Thyroid gland (tissue), 4 donors: ENCODE data around the gene NDUFAF8. TPM values are rescaled to one million over a fixed set of nuclear protein-coding genes. Genes with fewer than 3 reads are reported as not detected.

ENCODE experiments used
- DNase-seq, 2 donors: peaks; one replicate each; pipeline ENCODE4 v3.0.0-alpha.2; 2019
- H3K27ac ChIP-seq, 3 donors: fragments of 200-600 bp; sonication (generic); 1 replicate in 2 of 3; 2 replicates in 1 of 3; pipeline ENCODE4 v1.5.1; 2016 to 2019; ENCODE audit warnings: mild to moderate bottlenecking in 1 of 3, moderate library complexity in 1 of 3
- H3K27me3 ChIP-seq: fragments of 200-600 bp; sonication (generic); one replicate; pipeline ENCODE4 v1.5.1; 2019
- H3K36me3 ChIP-seq, 2 donors: fragments of 200-600 bp; sonication (generic); one replicate each; pipeline ENCODE4 v1.5.1; 2016 to 2019
- H3K4me1 ChIP-seq, 2 donors: fragments of 200-600 bp; sonication (generic); one replicate each; pipeline ENCODE4 v1.5.1; 2017 to 2019
- H3K4me3 ChIP-seq, 3 donors: fragments of 200-600 bp; sonication (generic); replicated peaks in 1 of 3; 1 replicate in 2 of 3; 2 replicates in 1 of 3; pipeline ENCODE4 v1.5.1; 2016; ENCODE audit warnings: mild to moderate bottlenecking in 1 of 3
- H3K9me3 ChIP-seq: fragments of 200-600 bp; sonication (generic); one replicate; pipeline ENCODE4 v1.5.1; 2017
- CTCF ChIP-seq, 6 experiments: fragments of 200-600 bp in 3 of 6; fragments of 450-650 bp in 3 of 6; sonication (generic) in 3 of 6; IDR thresholded peaks; one replicate each; pipeline ENCODE4 v1.5.1; 2016 to 2019; ENCODE audit warnings: antibody characterized with exemption in 6 of 6, mild to moderate bottlenecking in 2 of 6, inconsistent platforms in 1 of 6, moderate library complexity in 1 of 6
- POLR2A ChIP-seq, 2 donors: fragments of 450-650 bp; IDR thresholded peaks; one replicate each; pipeline ENCODE4 v1.6.1; 2017; ENCODE audit warnings: antibody characterized with exemption in 2 of 2, mild to moderate bottlenecking in 2 of 2, moderate library complexity in 1 of 2
- WGBS, 2 donors: methylation state at CpG; one replicate each; pipeline ENCODE4 v1.1.5; 2017; 5-methylcytosine and 5-hydroxymethylcytosine counted together
- intact Hi-C: fragments of 100-400 bp; cut with DNase I; formaldehyde crosslinking; loops from one replicate; pipeline ENCODE4 v1.15.1; 2023
- total RNA-seq, 4 donors: library from RNA; depleted of rRNA; stranded (reverse); fragments of >200 nt; gene quantifications; one replicate each; pipeline ENCODE4 v1.2.3, GENCODE V29; 2016

NDUFAF8 gene
- total RNA-seq, 4 donors from 2014 or later: 17.0 to 107 (median 53.7) TPM

- DNase-seq: no peak
- H3K4me3 ChIP-seq: no peak overlapping the region
- WGBS, 2 donors: 89 to 93% methylated on average over 15 to 17 of the region's 28 CpGs
- H3K27me3 ChIP-seq: no peaks in the 10 kb centered on the region
- H3K36me3 ChIP-seq: peaks cover 15 to 20% of the 10 kb centered on the region in 2 donors
- intact Hi-C loops: no loop called here
- H3K27ac ChIP-seq: no peak overlapping the region
- TF ChIP-seq CTCF (IDR thresholded peaks at IDR 0.05): no peak
- no peaks in the 10 kb centered on the region for H3K4me1 ChIP-seq
- no peaks in the 10 kb centered on the region for H3K9me3 ChIP-seq
Observed at GRCh38 chr17:81246679-81247338, 7.7 kb downstream of the NDUFAF8 start.

DNA sequence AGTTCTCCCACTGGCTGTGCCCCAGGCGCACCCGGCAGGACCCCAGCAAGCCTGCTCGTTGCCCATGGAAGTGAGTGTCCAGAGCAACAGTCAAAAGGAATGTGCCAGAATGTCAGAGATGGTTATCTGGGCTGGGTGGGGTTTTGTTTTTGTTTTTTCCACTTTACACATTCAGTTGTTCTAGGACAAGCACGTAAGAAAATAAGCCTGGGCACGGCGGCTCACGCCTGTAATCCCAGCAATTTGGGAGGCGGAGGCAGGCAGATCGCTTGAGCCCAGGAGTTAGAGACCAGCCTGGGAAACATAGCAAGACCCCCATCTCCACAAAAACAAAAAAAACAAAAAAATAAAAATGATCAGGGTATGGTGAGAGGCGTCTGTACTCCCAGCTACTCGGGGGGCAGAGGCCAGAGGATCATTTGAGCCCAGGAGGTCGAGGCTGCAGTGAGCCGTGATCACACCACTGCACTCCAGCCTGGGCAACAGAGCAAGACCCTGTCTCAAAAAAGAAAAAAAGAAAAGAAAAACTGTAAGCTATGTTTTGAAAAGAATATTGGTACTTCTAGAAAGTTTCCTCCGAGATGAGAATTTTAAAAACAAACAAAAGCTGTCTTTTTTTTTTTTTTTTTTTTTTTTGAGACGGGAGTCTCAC is 8.3 kb downstream of the NDUFAF8 start:
- no peak for DNase-seq
- H3K4me3 ChIP-seq: no peak overlapping the region
- no peaks in the 10 kb centered on the region for H3K4me1 ChIP-seq
- intact Hi-C loops: no loop called here
- 87 to 88% methylated on average over 15 of the region's 15 CpGs for WGBS, 2 donors
- TF ChIP-seq POLR2A (IDR thresholded peaks at IDR 0.05): no peak
- no peak for TF ChIP-seq CTCF (IDR thresholded peaks at IDR 0.05)
- no peaks in the 10 kb centered on the region for H3K27me3 ChIP-seq
- H3K36me3 ChIP-seq: peaks cover 21 to 27% of the 10 kb centered on the region in 2 donors
- H3K9me3 ChIP-seq: no peaks in the 10 kb centered on the region
- no peak overlapping the region for H3K27ac ChIP-seq

DNA sequence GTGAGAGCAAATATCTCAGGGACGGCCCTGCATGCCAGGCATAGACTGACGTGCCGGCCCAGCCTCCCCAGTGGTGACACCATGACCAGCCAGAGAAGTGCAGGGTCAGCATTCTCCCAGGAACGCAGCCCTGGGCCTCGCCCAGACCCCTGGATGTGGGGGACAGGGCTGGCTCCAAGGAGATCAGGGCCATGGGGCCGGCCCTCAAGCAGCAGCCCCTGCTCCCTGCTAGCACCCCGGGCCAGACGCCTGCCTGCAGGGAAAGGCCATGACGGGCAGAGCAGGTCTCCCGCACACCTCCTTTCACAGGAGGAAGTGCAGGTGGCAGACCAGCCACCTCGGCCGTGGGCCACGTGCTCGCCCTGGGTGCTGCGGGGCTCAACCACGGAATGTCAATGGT is 9.5 kb downstream of the NDUFAF8 start:
- Histone ChIP-seq H3K36me3 (peaks cover 21 to 27% of the 10 kb centered on the region in 2 donors), H3K4me3 (no peak overlapping the region), H3K9me3 (no peaks in the 10 kb centered on the region), H3K27ac (no peak overlapping the region), H3K27me3 (no peaks in the 10 kb centered on the region), H3K4me1 (no peaks in the 10 kb centered on the region)
- TF ChIP-seq CTCF (IDR thresholded peaks at IDR 0.05): no peak
- TF ChIP-seq POLR2A (IDR thresholded peaks at IDR 0.05): no peak
- no peak for DNase-seq
- intact Hi-C loops: no loop called here
- WGBS, 2 donors: 72 to 94% methylated on average over 8 to 9 of the region's 16 CpGs

- Histone ChIP-seq H3K4me3 (no peak overlapping the region), H3K36me3 (peaks cover 21 to 27% of the 10 kb centered on the region in 2 donors), H3K4me1 (peaks cover 5 to 7% of the 10 kb centered on the region in 2 donors), H3K9me3 (no peaks in the 10 kb centered on the region), H3K27ac (no peak overlapping the region), H3K27me3 (no peaks in the 10 kb centered on the region)
- intact Hi-C loops: loop anchor here (5.0 kb wide), 1 partner anchor 353 kb away; no protein-coding TSS in a partner anchor
- WGBS, 2 donors: 88 to 90% methylated on average over 8 to 15 of the region's 15 CpGs
- no peak for DNase-seq
- TF ChIP-seq POLR2A (IDR thresholded peaks at IDR 0.05): no peak
- TF ChIP-seq CTCF (IDR thresholded peaks at IDR 0.05): no peak
Observed at GRCh38 chr17:81249223-81250040, 10.3 kb downstream of the NDUFAF8 start.
